ENCODE results near the gene DNAJC15.

DNA sequence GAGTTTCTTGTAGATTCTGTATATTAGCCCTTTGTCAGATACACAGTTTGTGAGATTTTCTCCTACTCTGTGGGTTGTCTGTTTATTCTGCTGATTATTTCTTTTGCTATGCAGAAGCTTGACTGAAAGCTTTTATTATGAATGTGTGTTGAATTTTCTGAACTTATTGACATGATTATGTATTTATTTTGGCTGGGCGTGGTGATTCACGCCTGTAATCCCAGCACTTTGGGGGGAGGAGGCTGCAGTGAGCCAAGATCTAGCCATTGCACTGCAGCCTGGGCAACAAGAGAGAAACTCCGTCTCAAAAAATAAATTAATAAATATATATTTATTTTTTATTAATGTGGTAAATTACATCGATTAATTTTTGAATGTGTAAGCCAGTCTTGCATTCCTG lies 78.9 kb downstream of the DNAJC15 start:
- TF ChIP-seq POLR2A (IDR thresholded peaks at IDR 0.05; ENCODE audit: control extremely low read depth in 1 of 2, low read depth in 2 of 2, low read length in 2 of 2) (no peak), EP300 (IDR thresholded peaks at IDR 0.05; ENCODE audit: borderline replicate concordance in 1 of 2, low read depth in 2 of 2, low read length in 2 of 2) (no peak), PHF8 (conservative IDR thresholded peaks at IDR 0.05; ENCODE audit: low read depth, low read length) (no peak), GABPA (IDR thresholded peaks at IDR 0.05; ENCODE audit: borderline replicate concordance, insufficient read depth, low read length) (no peak), HDAC6 (IDR thresholded peaks at IDR 0.05; ENCODE audit: low read depth, low read length) (no peak), RFX5 (IDR thresholded peaks at IDR 0.05; ENCODE audit: borderline replicate concordance, low read depth, low read length) (no peak), TAF1 (IDR thresholded peaks at IDR 0.05; ENCODE audit: low read depth, low read length) (no peak), CEBPB (IDR thresholded peaks at IDR 0.05; ENCODE audit: low read depth, low read length) (no peak)
- TF ChIP-seq, protein P1, sequence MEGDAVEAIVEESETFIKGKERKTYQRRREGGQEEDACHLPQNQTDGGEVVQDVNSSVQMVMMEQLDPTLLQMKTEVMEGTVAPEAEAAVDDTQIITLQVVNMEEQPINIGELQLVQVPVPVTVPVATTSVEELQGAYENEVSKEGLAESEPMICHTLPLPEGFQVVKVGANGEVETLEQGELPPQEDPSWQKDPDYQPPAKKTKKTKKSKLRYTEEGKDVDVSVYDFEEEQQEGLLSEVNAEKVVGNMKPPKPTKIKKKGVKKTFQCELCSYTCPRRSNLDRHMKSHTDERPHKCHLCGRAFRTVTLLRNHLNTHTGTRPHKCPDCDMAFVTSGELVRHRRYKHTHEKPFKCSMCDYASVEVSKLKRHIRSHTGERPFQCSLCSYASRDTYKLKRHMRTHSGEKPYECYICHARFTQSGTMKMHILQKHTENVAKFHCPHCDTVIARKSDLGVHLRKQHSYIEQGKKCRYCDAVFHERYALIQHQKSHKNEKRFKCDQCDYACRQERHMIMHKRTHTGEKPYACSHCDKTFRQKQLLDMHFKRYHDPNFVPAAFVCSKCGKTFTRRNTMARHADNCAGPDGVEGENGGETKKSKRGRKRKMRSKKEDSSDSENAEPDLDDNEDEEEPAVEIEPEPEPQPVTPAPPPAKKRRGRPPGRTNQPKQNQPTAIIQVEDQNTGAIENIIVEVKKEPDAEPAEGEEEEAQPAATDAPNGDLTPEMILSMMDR (IDR thresholded peaks at IDR 0.05; ENCODE audit: control extremely low read depth in 1 of 3, insufficient read depth in 1 of 3, low read depth in 1 of 3, low read length in 3 of 3), result no peak
